GM21619 (cell line): ENCODE measurements around the gene FUT1.
"Not testable (repeated sequence)": the region's sequence is repeated elsewhere in the genome, so short reads cannot be mapped to it uniquely, and the experiment has no call there.

Source experiments
- ATAC-seq: cut with Tn5 transposase; IDR thresholded peaks from one replicate; pipeline ENCODE4 v1.9.1; 2021; ENCODE audit not compliant: unreplicated experiment

The FUT1 gene

GRCh38 chr19:48768994-48769713 is 16.7 kb upstream of the FUT1 start:
- ATAC-seq, result no peak

GRCh38 chr19:48768171-48768753 is 15.8 kb upstream of the FUT1 start:
- ATAC-seq, result not testable (repeated sequence)

- not testable (repeated sequence) for ATAC-seq
Measured at GRCh38 chr19:48765816-48766215, 13.4 kb upstream of the FUT1 start.

GRCh38 chr19:48760504-48761205 is 8.2 kb upstream of the FUT1 start:
- no peak for ATAC-seq

GRCh38 chr19:48757741-48758144 is 5.3 kb upstream of the FUT1 start:
- no peak for ATAC-seq

GRCh38 chr19:48757089-48757675 is 4.7 kb upstream of the FUT1 start:
- ATAC-seq, result no peak

GRCh38 chr19:48756686-48757085 is 4.2 kb upstream of the FUT1 start:
- ATAC-seq, result no peak

GRCh38 chr19:48756212-48756611 is 3.8 kb upstream of the FUT1 start:
- no peak for ATAC-seq

GRCh38 chr19:48755787-48756186 is 3.3 kb upstream of the FUT1 start:
- no peak for ATAC-seq

- no peak for ATAC-seq
Measured at GRCh38 chr19:48755084-48755641, 2.7 kb upstream of the FUT1 start, which contains the start of gene FGF21. Gene FGF21, plus strand, starts transcription at chr19:48755524. Its CDS starts 713 bp downstream, at chr19:48756237.

GRCh38 chr19:48751845-48752495 is 471 bp downstream of the FUT1 start:
- ATAC-seq, result no peak

GRCh38 chr19:48750771-48751504 is 1.5 kb downstream of the FUT1 start:
- no peak for ATAC-seq

- no peak for ATAC-seq
Measured at GRCh38 chr19:48750351-48750750, 2.1 kb downstream of the FUT1 start.

- ATAC-seq, result no peak
Measured at GRCh38 chr19:48749571-48750198, 2.8 kb downstream of the FUT1 start.

- no peak for ATAC-seq
Measured at GRCh38 chr19:48746738-48747575, 5.5 kb downstream of the FUT1 start, which contains the start of gene IZUMO1. Gene IZUMO1, minus strand, starts transcription at chr19:48746909. Its CDS starts 1,050 bp downstream, at chr19:48745859.

GRCh38 chr19:48746110-48746509 is 6.3 kb downstream of the FUT1 start:
- ATAC-seq, result no peak

GRCh38 chr19:48745208-48745995 is 7.0 kb downstream of the FUT1 start:
- no peak for ATAC-seq

- ATAC-seq, result no peak
Measured at GRCh38 chr19:48742096-48742495, 10.3 kb downstream of the FUT1 start.
